ENCODE results near the gene IP6K3. TPM values are rescaled to one million over a fixed set of nuclear protein-coding genes. Genes with fewer than 3 reads are reported as not detected.

The IP6K3 gene
- total RNA-seq, 1 donor from 2014 or later: 2.9 TPM

DNA sequence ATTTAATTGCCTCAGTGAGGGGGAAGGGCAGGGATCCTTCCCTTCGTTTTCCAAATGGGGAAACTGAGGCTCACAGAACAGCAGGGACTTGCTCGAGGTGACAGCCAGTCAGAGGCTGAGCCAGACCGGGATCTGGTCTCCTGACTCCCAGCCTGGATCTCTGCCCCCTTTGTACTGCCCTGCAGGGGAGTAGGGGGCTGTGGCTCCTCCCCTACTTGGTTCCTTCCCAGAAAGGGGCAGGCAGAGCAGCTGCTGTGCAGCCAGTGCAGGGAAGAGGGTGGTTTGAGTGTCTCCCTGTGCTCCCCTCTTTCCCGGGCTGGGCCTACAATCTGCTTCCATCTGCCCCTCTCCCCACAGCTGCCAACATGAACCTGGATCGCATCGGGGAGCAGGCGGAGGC, 72.9 kb downstream of the IP6K3 start:
- DNase-seq (ENCODE audit: low spot score): peak; percentile 73
- Histone ChIP-seq H3K36me3 (no peaks in the 10 kb centered on the region), H3K4me1 (peaks cover 16% of the 10 kb centered on the region), H2AFZ (replicated peaks) (peak overlapping the region; percentile 82), H3K27me3 (no peaks in the 10 kb centered on the region), H3K4me3 (no peak overlapping the region), H3K9ac (no peak overlapping the region), H4K20me1 (ENCODE audit: low read depth) (no peaks in the 10 kb centered on the region), H3F3A (ENCODE audit: low read depth) (peaks cover 7% of the 10 kb centered on the region), H3K4me2 (peak overlapping the region; percentile 64), H3K79me2 (ENCODE audit: low read depth) (no peaks in the 10 kb centered on the region), H3K27ac (no peak overlapping the region), H3K9me3 (ENCODE audit: low read depth) (no peaks in the 10 kb centered on the region)
- Mint-ChIP-seq H3K27ac (no peak overlapping the region), H3K9me3 (no peaks in the 10 kb centered on the region), H3K27me3 (ENCODE audit: insufficient read depth, low read depth) (peaks cover 13% of the 10 kb centered on the region), H3K4me1 (peaks cover 23% of the 10 kb centered on the region), H3K4me3 (no peak overlapping the region), H3K36me3 (no peaks in the 10 kb centered on the region)
- TF ChIP-seq EZH2phosphoT487 (IDR thresholded peaks at IDR 0.05): no peak
- TF ChIP-seq, protein P1, sequence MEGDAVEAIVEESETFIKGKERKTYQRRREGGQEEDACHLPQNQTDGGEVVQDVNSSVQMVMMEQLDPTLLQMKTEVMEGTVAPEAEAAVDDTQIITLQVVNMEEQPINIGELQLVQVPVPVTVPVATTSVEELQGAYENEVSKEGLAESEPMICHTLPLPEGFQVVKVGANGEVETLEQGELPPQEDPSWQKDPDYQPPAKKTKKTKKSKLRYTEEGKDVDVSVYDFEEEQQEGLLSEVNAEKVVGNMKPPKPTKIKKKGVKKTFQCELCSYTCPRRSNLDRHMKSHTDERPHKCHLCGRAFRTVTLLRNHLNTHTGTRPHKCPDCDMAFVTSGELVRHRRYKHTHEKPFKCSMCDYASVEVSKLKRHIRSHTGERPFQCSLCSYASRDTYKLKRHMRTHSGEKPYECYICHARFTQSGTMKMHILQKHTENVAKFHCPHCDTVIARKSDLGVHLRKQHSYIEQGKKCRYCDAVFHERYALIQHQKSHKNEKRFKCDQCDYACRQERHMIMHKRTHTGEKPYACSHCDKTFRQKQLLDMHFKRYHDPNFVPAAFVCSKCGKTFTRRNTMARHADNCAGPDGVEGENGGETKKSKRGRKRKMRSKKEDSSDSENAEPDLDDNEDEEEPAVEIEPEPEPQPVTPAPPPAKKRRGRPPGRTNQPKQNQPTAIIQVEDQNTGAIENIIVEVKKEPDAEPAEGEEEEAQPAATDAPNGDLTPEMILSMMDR (IDR thresholded peaks at IDR 0.05): no peak
- TF ChIP-seq EZH2 (IDR thresholded peaks at IDR 0.05): no peak

DNA sequence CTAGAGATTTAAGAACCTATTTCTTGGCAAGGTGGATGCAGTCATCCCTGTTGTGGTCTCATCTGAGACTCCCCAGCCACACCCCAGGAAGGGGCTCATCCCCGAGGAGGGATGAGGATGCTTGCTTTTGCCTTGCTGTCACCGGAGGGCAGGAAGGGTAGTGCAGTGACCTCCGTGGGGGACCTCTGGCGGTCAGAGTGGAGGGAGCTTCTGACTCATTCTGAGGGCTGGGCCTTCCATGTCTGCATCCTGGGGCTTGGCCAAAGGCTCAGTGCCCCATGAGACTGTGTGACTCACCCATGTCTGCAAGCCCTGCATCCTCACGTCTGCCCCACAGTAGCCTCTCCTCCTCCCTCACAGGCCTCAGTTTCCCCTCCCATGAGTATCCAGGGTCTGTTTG, 73.9 kb downstream of the IP6K3 start:
- Mint-ChIP-seq H3K9me3 (no peaks in the 10 kb centered on the region), H3K4me1 (peaks cover 23% of the 10 kb centered on the region), H3K36me3 (no peaks in the 10 kb centered on the region), H3K27me3 (ENCODE audit: insufficient read depth, low read depth) (peaks cover 10% of the 10 kb centered on the region), H3K4me3 (no peak overlapping the region), H3K27ac (no peak overlapping the region)
- H4K20me1 ChIP-seq (ENCODE audit: low read depth): no peaks in the 10 kb centered on the region
- H2AFZ ChIP-seq (replicated peaks): no peak overlapping the region
- H3F3A ChIP-seq (ENCODE audit: low read depth): peaks cover 7% of the 10 kb centered on the region
- H3K36me3 ChIP-seq: no peaks in the 10 kb centered on the region
- no peaks in the 10 kb centered on the region for H3K27me3 ChIP-seq
- no peak overlapping the region for H3K4me2 ChIP-seq
- no peaks in the 10 kb centered on the region for H3K9me3 ChIP-seq (ENCODE audit: low read depth)
- no peak overlapping the region for H3K4me3 ChIP-seq
- peaks cover 16% of the 10 kb centered on the region for H3K4me1 ChIP-seq
- H3K79me2 ChIP-seq (ENCODE audit: low read depth): no peaks in the 10 kb centered on the region
- peak; percentile 57 for DNase-seq (ENCODE audit: low spot score)
- H3K9ac ChIP-seq: no peak overlapping the region
- no peak overlapping the region for H3K27ac ChIP-seq
- TF ChIP-seq, protein P1 (IDR thresholded peaks at IDR 0.05): peak; percentile 39
- no peak for TF ChIP-seq EZH2phosphoT487 (IDR thresholded peaks at IDR 0.05)

DNA sequence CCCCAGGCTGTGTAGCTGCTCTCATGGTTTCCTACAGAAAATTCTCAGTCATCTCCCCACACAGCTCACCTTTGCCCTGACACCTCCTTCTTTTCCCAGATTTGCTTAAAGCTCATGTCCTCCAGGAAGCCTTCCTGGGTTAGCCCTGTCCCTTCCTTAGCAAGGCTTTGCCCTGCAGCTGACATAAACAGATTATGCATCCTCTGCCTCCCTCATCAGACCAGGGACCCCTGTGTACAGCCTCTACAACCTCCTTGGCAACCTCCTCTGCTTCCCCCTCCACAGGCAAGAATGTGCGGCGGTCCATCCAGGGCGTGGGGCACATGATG, 75.0 kb downstream of the IP6K3 start:
- Mint-ChIP-seq H3K4me3 (no peak overlapping the region), H3K9me3 (no peaks in the 10 kb centered on the region), H3K27ac (peak overlapping the region; percentile 88), H3K36me3 (no peaks in the 10 kb centered on the region), H3K4me1 (peaks cover 23% of the 10 kb centered on the region), H3K27me3 (ENCODE audit: insufficient read depth, low read depth) (peaks cover 9% of the 10 kb centered on the region)
- no peak overlapping the region for H3K4me2 ChIP-seq
- H3K27ac ChIP-seq: no peak overlapping the region
- no peaks in the 10 kb centered on the region for H3K9me3 ChIP-seq (ENCODE audit: low read depth)
- TF ChIP-seq EZH2 (IDR thresholded peaks at IDR 0.05): no peak
- TF ChIP-seq, protein P1 (IDR thresholded peaks at IDR 0.05): no peak
- no peak for TF ChIP-seq EZH2phosphoT487 (IDR thresholded peaks at IDR 0.05)
- H3K27me3 ChIP-seq: no peaks in the 10 kb centered on the region
- H3K9ac ChIP-seq: no peak overlapping the region
- H3K79me2 ChIP-seq (ENCODE audit: low read depth): no peaks in the 10 kb centered on the region
- no peak for DNase-seq (ENCODE audit: low spot score)
- peaks cover 16% of the 10 kb centered on the region for H3K4me1 ChIP-seq
- no peak overlapping the region for H3K4me3 ChIP-seq
- no peaks in the 10 kb centered on the region for H4K20me1 ChIP-seq (ENCODE audit: low read depth)
- H3F3A ChIP-seq (ENCODE audit: low read depth): peaks cover 7% of the 10 kb centered on the region
- H2AFZ ChIP-seq (replicated peaks): no peak overlapping the region
- no peaks in the 10 kb centered on the region for H3K36me3 ChIP-seq

MicroRNAs encoded within 50 kb of the gene (microRNA counts, 767-probe panel; counts per million panel counts)
- microRNA hsa-miR-3934: 460 counts per million, percentile 90 among the panel's probes with 10 or more counts

Small RNA genes within 50 kb of the gene (microRNA-seq; reads per million reads assigned to microRNA genes)
- 0.91 reads per million for gene MIR3934

Small RNA genes within 50 kb of the gene (small RNA-seq; reads per million reads assigned to genes)
- not detected for gene MIR3934

Other genes starting within 250 kb of the IP6K3 start
- gene BAK1, start 166.6 kb downstream of the IP6K3 start, total RNA-seq (ENCODE audit: low replicate concordance): 13.9 and 40.0 TPM in 2 replicates
- gene ITPR3, start 125.6 kb downstream of the IP6K3 start, total RNA-seq (ENCODE audit: low replicate concordance): 1.5 and 3.4 TPM in 2 replicates
- 47.7 and 95.9 TPM in 2 replicates for gene UQCC2, start 35.2 kb downstream of the IP6K3 start, total RNA-seq (ENCODE audit: low replicate concordance)
- gene LEMD2, start 42.2 kb upstream of the IP6K3 start, total RNA-seq (ENCODE audit: low replicate concordance): 31.8 and 53.4 TPM in 2 replicates
- not detected in 2 replicates for gene MLN, start 57.1 kb upstream of the IP6K3 start, total RNA-seq (ENCODE audit: low replicate concordance)

Measured in neural progenitor cell (in vitro differentiated cells).